GM21390 (cell line): Measurements from ENCODE around the gene REEP6.
"Not testable (repeated sequence)": the region's sequence is repeated elsewhere in the genome, so short reads cannot be mapped to it uniquely, and the experiment has no call there.

Experiments used
- ATAC-seq: cut with Tn5 transposase; IDR thresholded peaks from one replicate; pipeline ENCODE4 v1.9.1; 2021; ENCODE audit not compliant: unreplicated experiment

The REEP6 gene

DNA sequence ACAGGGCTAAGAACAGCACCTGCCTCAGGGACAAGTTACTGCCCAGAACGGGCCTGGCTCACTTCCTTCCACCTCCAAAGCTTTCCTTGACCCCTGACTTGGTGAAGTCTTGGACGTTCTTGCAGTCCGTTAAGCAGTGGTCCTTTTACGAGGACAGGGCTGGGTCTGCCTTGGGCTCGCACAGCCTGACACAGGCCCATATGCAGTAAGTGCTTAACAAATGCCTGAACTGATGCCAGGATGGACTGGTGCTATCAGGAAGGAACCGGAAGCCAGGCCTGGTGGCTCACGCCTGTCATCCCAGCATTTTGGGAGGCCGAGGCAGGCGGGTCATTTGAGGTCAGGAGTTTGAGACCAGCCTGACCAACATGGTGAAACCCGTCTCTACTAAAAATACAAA, 31.1 kb downstream of the REEP6 start:
- ATAC-seq = no peak

- ATAC-seq = no peak
These were observed 31.9 kb downstream of the REEP6 start for GRCh38 chr19:1522838-1523237.

DNA sequence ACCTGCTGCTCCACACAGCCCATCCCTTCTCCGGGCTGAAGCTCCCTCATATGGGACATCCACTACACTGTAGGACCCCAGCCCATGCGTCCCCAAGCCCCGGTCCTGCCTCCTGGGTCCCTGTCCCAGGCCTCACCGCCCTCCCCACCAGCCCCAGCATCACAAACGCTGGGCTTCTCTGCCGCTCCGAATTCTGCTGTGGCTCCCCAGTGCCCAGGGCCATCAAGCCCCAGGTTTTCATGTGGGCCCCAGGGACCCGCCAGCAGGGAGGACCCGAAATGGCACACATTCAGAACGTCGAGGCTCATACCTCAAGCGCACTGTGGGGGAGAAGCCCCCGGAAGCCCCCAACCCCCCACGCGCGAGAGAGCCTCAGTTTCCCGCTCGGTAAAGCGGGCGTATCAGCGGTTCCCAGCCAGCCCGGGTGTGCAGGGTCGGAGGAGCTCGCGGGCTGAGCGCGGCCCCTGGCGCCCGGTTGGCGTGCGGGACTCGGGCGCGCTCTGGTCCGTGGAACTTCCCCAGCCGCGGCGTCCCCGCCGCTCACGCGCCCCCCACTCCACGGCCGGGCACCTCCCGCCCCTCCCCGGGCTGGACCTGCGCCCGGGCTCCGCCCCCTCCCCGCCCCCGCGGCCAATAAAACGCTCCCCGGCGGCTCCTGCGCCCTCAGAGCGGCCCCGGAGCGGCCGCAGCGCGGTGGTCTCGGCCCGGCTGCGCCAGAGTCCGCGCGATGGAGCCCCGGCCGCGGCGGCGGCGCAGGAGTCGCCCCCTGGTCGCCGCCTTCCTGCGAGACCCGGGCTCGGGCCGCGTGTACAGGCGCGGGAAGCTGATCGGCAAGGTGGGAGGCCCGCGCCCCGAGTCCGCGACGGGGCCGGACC, 32.7 kb downstream of the REEP6 start, which contains the start of gene PLK5:
TSS of gene PLK5 (plus strand) at position 666 of the 875 bp plus-strand sequence. CDS start 2,920 bp downstream, outside the sequence.
- ATAC-seq = no peak

DNA sequence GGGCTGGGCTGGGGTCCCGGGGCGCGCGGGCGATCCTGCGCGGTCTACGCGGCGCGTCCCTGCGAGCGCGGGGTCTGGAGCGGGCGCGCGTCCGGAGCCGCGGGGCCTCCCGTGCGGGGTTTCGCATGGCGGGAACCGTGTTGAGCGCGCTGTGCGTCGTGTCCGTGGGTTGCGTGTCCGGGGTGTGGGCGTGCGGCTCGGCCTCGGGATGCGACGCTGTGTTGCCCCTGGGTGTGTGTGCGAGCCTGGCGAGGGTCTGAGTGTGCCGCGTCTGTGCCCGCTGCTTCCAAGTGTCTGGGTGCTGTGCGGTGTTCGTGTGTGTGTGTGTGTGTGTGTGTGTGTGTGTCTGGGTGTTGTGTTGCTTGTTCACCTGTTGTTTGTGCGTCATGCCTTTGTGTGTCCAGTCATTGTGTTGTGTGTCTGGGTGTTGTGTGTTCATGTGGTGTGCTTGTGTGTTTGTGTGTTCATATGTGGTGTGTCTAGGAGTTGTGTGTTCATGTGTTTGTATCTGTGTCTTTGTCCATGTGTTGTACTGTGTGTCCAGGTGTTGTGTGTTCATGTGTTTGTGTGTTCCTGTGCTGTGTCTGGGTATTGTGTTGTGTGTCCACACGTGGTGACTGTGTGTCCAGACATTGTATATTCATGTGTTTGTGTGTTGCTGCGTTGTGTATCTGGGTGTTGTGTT, 33.4 kb downstream of the REEP6 start:
- ATAC-seq = no peak

DNA sequence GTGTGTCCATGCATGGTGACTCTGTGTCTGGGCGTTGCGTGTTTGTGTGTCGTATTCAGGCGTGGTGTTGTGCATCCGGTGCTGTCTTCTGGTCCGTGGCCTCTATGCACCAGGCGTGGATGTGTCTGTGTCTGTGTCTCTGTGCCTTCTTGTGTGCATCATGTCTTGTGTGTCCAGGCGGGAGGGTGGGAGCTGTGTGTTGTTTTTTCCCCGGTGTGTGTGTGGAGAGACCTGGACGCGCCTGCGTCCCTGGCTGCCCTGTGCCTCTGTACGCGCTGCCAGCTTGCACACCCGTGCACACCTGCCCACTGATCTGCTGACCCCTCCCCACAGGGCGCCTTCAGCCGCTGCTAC, 34.0 kb downstream of the REEP6 start:
- ATAC-seq = no peak

GRCh38 chr19:1525343-1525742, 34.4 kb downstream of the REEP6 start:
- ATAC-seq = no peak

DNA sequence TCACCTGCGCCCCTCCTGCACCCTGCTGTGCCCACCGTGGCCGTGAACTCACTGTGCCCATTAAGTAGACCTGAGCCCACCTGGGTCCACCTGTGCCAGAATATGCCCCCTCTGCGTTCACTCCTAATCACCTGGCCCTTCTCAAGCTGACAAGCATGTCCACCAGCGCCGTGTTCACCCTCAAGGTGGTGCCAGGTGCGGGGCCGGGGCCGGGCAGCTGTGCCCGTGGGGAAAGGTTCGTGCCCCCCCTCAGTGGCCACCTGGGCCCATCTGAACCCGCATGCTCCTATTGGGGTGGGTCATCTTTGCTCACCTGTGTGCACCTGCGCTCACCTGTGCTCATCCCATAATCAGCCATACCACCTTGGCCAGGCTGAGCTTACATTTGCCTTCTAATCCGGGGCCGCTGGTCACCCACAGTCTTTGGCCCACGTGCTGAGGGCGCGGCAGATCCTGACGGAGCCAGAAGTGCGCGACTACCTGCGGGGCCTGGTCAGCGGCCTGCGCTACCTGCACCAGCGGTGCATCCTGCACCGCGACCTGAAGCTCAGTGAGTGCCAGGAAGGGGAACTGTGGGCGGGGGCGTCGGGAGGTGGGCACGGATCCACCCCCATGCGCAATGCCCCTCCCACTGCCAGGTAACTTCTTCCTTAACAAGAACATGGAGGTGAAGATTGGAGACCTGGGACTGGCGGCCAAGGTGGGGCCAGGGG, 35.2 kb downstream of the REEP6 start:
- no peak for ATAC-seq

GRCh38 chr19:1526979-1527649, 36.1 kb downstream of the REEP6 start:
- no peak for ATAC-seq

DNA sequence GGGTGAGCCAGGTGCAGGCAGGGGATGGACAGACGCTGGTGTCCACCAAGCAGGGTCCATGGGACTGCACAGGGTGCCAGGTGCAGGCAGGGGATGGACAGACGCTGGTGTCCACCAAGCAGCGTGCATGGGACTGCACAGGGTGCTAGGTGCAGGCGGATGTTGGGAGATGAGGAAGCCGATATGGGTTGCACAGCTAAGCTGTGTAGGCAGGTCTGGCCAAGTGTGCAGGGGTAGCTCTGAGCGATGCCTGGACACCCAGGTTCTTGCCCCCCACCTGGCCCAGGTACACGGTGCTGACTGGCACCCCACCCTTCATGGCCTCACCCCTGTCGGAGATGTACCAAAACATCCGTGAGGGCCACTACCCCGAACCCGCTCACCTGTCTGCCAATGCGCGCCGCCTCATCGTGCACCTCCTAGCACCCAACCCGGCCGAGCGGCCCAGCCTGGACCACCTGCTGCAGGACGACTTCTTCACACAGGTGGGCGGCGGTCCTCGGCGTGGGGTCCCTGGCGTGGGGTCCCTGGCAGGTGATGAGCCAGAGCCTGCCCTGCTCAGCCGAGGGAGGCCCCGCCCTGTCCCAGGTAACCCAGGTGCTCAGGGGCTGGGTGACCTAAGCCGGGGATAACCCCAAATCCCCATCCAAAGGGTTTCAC, 36.8 kb downstream of the REEP6 start:
- ATAC-seq = no peak

DNA sequence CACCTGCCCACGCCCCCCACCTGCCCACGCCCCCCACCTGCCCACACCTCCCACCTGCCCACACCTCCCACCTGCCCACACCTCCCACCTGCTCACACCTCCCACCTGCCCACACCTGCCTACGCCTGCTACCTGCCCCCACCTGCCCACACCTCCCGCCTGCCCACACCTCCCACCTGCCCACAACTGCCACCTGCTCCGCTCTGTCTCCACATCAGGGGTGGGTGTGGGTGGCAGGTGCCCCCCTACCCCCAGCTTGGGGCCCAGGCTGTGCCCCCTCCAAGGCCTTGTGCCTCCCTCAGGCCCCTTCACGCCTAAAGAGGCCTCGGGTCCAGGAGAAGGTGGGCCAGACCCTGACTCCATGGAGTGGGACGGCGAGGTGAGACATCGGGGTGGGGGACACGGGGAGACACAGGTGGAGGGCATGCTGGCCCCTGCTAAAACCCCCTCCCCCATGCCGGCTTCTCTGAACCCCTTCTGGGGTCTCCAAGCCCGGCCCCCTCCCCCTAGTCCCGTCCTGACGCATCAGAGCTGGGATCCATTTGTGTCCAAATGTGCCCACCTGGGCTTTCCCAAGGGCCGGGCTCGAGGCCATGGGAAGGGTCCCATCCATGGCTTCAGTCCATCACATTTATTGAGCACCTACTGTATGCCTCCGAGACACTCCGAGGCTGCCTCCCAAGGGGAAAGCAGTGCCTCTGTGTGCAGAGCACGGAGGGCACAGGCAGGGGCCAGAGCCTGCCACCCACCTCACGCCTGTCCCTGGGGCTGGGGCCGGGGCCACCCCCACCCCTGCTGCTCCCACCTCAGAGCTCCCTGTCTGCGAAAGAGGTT, 37.8 kb downstream of the REEP6 start:
- no peak for ATAC-seq

- ATAC-seq = no peak
These were observed 38.4 kb downstream of the REEP6 start for GRCh38 chr19:1529430-1529816.

- not testable (repeated sequence) for ATAC-seq
These were observed 39.9 kb downstream of the REEP6 start for GRCh38 chr19:1530856-1531255.

GRCh38 chr19:1531587-1531986, 40.6 kb downstream of the REEP6 start:
- no peak for ATAC-seq

DNA sequence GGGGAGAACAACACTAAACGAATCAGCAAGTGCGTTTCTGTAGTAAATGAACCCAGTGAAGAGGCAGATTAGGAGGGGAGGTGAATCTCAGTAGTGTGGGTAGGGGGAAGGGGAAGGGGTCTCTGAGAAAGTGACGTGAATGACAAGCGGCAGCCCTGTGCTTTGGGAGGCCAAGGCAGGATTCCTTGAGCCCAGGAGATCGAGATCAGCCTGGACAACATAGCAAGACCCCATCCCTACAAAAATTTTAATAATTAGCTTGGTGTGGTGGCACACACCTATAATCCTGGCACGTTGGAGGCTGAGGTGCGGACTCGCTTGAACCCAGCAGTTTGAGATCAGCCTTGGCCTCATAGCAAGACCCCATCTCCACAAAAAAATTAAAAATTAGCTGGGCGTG, 41.0 kb downstream of the REEP6 start:
- no peak for ATAC-seq

- ATAC-seq = no peak
These were observed 42.6 kb downstream of the REEP6 start for GRCh38 chr19:1533510-1534150.

- ATAC-seq = no peak
These were observed 44.0 kb downstream of the REEP6 start for GRCh38 chr19:1534972-1535371.

- ATAC-seq = not testable (repeated sequence)
These were observed 44.7 kb downstream of the REEP6 start for GRCh38 chr19:1535699-1536098.

DNA sequence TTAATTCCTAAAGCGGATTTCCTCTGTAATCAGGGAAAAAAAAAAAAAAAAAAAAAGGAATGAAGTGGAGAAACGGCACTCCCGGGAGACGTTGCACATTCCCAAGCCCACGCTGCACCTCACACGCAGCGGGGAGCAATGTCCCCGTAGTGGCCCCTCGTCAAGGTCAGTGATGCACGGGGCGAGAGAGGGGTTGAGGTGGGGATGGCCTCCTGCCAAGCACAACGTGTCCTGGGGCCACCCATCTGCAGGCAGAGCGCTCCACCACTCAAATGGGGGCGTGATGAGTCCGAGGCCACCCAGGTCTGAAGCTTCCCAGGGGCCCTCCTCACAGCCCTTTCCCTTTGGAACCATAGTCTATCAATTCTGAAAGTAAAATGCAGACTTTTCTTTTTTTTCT, 48.0 kb downstream of the REEP6 start:
- no peak for ATAC-seq

GRCh38 chr19:1539749-1540148, 48.8 kb downstream of the REEP6 start:
- ATAC-seq = not testable (repeated sequence)
